ENCODE results near the gene PLAGL1. TPM values are rescaled to one million over a fixed set of nuclear protein-coding genes. Genes with fewer than 3 reads are reported as not detected.

PLAGL1 gene
- total and polyA plus RNA-seq, 2 experiments from 2014 or later = 22.8 to 43.8 TPM

- H3K27me3 ChIP-seq (replicated peaks; ENCODE audit: insufficient read depth) = no peaks in the 10 kb centered on the region
- no peak overlapping the region for H2AFZ ChIP-seq
- in situ Hi-C loops (cut with MboI) = no loop called here
- DNase-seq = no peak
- no peaks in the 10 kb centered on the region for H3F3A ChIP-seq (ENCODE audit: insufficient read depth)
- H3K36me3 ChIP-seq (ENCODE audit: low read depth) = no peaks in the 10 kb centered on the region
- H3K9ac ChIP-seq = no peak overlapping the region
- H3K9me3 ChIP-seq (ENCODE audit: low read depth) = no peaks in the 10 kb centered on the region
- TF ChIP-seq EZH2phosphoT487 (IDR thresholded peaks at IDR 0.05; ENCODE audit: insufficient read depth, low read depth) (no peak), EZH2 (IDR thresholded peaks at IDR 0.05; ENCODE audit: insufficient read depth, poor library complexity, severe bottlenecking) (no peak)
- no peak overlapping the region for H3K4me2 ChIP-seq (ENCODE audit: unreplicated experiment)
- no peaks in the 10 kb centered on the region for H4K20me1 ChIP-seq (ENCODE audit: insufficient read depth)
- H3K4me3 ChIP-seq = no peak overlapping the region
- H3K4me1 ChIP-seq (ENCODE audit: insufficient read depth) = no peaks in the 10 kb centered on the region
- WGBS, 2 experiments (ENCODE audit: low coverage in 1 of 2, low lambda C conversion rate in 2 of 2, missing lambda C conversion rate in 2 of 2) = 57 to 60% methylated on average over 7 of the region's 7 CpGs
- H3K9me2 ChIP-seq (ENCODE audit: insufficient read depth) = no peaks in the 10 kb centered on the region
- H3K27ac ChIP-seq = no peak overlapping the region
- H3K79me2 ChIP-seq (ENCODE audit: insufficient read depth) = peaks cover 100% of the 10 kb centered on the region
Measured at GRCh38 chr6:143993965-143994646, 14.0 kb downstream of the PLAGL1 start.

- Histone ChIP-seq H3K4me3 (no peak overlapping the region), H4K20me1 (ENCODE audit: insufficient read depth) (no peaks in the 10 kb centered on the region), H3K79me2 (ENCODE audit: insufficient read depth) (peaks cover 100% of the 10 kb centered on the region), H3K9me3 (ENCODE audit: low read depth) (no peaks in the 10 kb centered on the region), H3K9ac (no peak overlapping the region), H3K4me2 (ENCODE audit: unreplicated experiment) (no peak overlapping the region), H3F3A (ENCODE audit: insufficient read depth) (no peaks in the 10 kb centered on the region), H3K9me2 (ENCODE audit: insufficient read depth) (no peaks in the 10 kb centered on the region), H3K27ac (no peak overlapping the region), H3K36me3 (ENCODE audit: low read depth) (no peaks in the 10 kb centered on the region; the same call in 1 of the 2 replicates), H3K4me1 (ENCODE audit: insufficient read depth) (no peaks in the 10 kb centered on the region), H2AFZ (no peak overlapping the region), H3K27me3 (replicated peaks; ENCODE audit: insufficient read depth) (no peaks in the 10 kb centered on the region)
- no peak for TF ChIP-seq EZH2 (IDR thresholded peaks at IDR 0.05; ENCODE audit: insufficient read depth, poor library complexity, severe bottlenecking)
- TF ChIP-seq EZH2phosphoT487 (IDR thresholded peaks at IDR 0.05; ENCODE audit: insufficient read depth, low read depth) = no peak
- DNase-seq = no peak
- in situ Hi-C loops (cut with MboI) = no loop called here
- 81 to 85% methylated on average over 1 of the region's 1 CpG for WGBS, 2 experiments (ENCODE audit: low coverage in 1 of 2, low lambda C conversion rate in 2 of 2, missing lambda C conversion rate in 2 of 2)
Measured at GRCh38 chr6:143992285-143992684, 15.8 kb downstream of the PLAGL1 start.

- Histone ChIP-seq H2AFZ (no peak overlapping the region), H3K79me2 (ENCODE audit: insufficient read depth) (peaks cover 95% of the 10 kb centered on the region), H3K4me2 (ENCODE audit: unreplicated experiment) (no peak overlapping the region), H3K27ac (no peak overlapping the region), H4K20me1 (ENCODE audit: insufficient read depth) (no peaks in the 10 kb centered on the region), H3K9me3 (ENCODE audit: low read depth) (no peaks in the 10 kb centered on the region), H3K36me3 (ENCODE audit: low read depth) (no peaks in the 10 kb centered on the region; the same call in 1 of the 2 replicates), H3K9ac (no peak overlapping the region), H3K4me3 (no peak overlapping the region), H3K4me1 (ENCODE audit: insufficient read depth) (no peaks in the 10 kb centered on the region), H3K27me3 (replicated peaks; ENCODE audit: insufficient read depth) (no peaks in the 10 kb centered on the region), H3K9me2 (ENCODE audit: insufficient read depth) (no peaks in the 10 kb centered on the region), H3F3A (ENCODE audit: insufficient read depth) (no peaks in the 10 kb centered on the region)
- TF ChIP-seq EZH2 (IDR thresholded peaks at IDR 0.05; ENCODE audit: insufficient read depth, poor library complexity, severe bottlenecking) (no peak), EZH2phosphoT487 (IDR thresholded peaks at IDR 0.05; ENCODE audit: insufficient read depth, low read depth) (no peak)
- WGBS, 2 experiments (ENCODE audit: low coverage in 1 of 2, low lambda C conversion rate in 2 of 2, missing lambda C conversion rate in 2 of 2) = 68 to 71% methylated on average over 5 of the region's 5 CpGs
- no peak for DNase-seq
- in situ Hi-C loops (cut with MboI) = no loop called here
Measured at GRCh38 chr6:143986463-143987065, 21.5 kb downstream of the PLAGL1 start.

GRCh38 chr6:143984666-143985065 lies 23.4 kb downstream of the PLAGL1 start:
- TF ChIP-seq EZH2 (IDR thresholded peaks at IDR 0.05; ENCODE audit: insufficient read depth, poor library complexity, severe bottlenecking) (no peak), EZH2phosphoT487 (IDR thresholded peaks at IDR 0.05; ENCODE audit: insufficient read depth, low read depth) (no peak)
- in situ Hi-C loops (cut with MboI) = no loop called here
- H3K36me3 ChIP-seq (ENCODE audit: low read depth) = no peaks in the 10 kb centered on the region; the same call in 1 of the 2 replicates
- no peaks in the 10 kb centered on the region for H3K4me1 ChIP-seq (ENCODE audit: insufficient read depth)
- 49 to 65% methylated on average over 2 of the region's 2 CpGs for WGBS, 2 experiments (ENCODE audit: low coverage in 1 of 2, low lambda C conversion rate in 2 of 2, missing lambda C conversion rate in 2 of 2)
- no peak overlapping the region for H3K9ac ChIP-seq
- 0 out of 2 replicates have a peak, but pooled peaks cover 6% of the 10 kb centered on the region for H3F3A ChIP-seq (ENCODE audit: insufficient read depth)
- H2AFZ ChIP-seq = no peak overlapping the region
- H3K4me3 ChIP-seq = no peak overlapping the region
- DNase-seq = no peak
- H3K9me2 ChIP-seq (ENCODE audit: insufficient read depth) = no peaks in the 10 kb centered on the region
- H4K20me1 ChIP-seq (ENCODE audit: insufficient read depth) = no peaks in the 10 kb centered on the region
- no peak overlapping the region for H3K4me2 ChIP-seq (ENCODE audit: unreplicated experiment)
- H3K27ac ChIP-seq = no peak overlapping the region
- peaks cover 90% of the 10 kb centered on the region for H3K79me2 ChIP-seq (ENCODE audit: insufficient read depth)
- no peaks in the 10 kb centered on the region for H3K27me3 ChIP-seq (replicated peaks; ENCODE audit: insufficient read depth)
- no peaks in the 10 kb centered on the region for H3K9me3 ChIP-seq (ENCODE audit: low read depth)

Measured in GM23248 (cell line).